CD4-positive, alpha-beta T cell (primary cell): ENCODE results near the gene IL16. TPM values are rescaled to one million over a fixed set of nuclear protein-coding genes. Genes with fewer than 3 reads are reported as not detected.
A peak's percentile ranks its signal among the peaks of the same experiment; 100 is the strongest.

Experiments used
- ATAC-seq: fragments of 200-7000 bp; cut with Tn5 transposase; one replicate; pipeline ENCODE4 v1.10.0; 2022; ENCODE audit warnings: mild to moderate bottlenecking; ENCODE audit not compliant: poor library complexity
- CTCF ChIA-PET: fragments of 350-600 bp; sonication (Branson Sonifier 250); formaldehyde crosslinking; loops from one replicate; lab custom pipeline; 2021; ENCODE audit warnings: antibody characterized with exemption, inconsistent platforms; lab: Charles Lee
- POLR2A ChIA-PET: fragments of 350-600 bp; sonication (Branson Sonifier 250); formaldehyde crosslinking; loops from one replicate; lab custom pipeline; 2021; ENCODE audit warnings: antibody characterized with exemption, inconsistent platforms; lab: Charles Lee
- DNase-seq, 14 experiments: peaks; one replicate each; pipeline ENCODE4 v3.0.0-alpha.2; 2013 to 2020; ENCODE audit warnings: mixed read lengths in 2 of 14
- H3K27ac ChIP-seq, 2 donors: one replicate each; pipeline versions ENCODE4 v1.5.1 to v1.7.0; 2013; ENCODE audit warnings: low read length in 2 of 2, low read depth in 1 of 2, mild to moderate bottlenecking in 1 of 2
- H3K27me3 ChIP-seq, 2 experiments: 1 replicate in 1 of 2; 2 replicates in 1 of 2; pipeline versions ENCODE4 v1.6.1 to v1.7.0; 2013; ENCODE audit warnings: low read length in 2 of 2, control low read depth in 1 of 2, mild to moderate bottlenecking in 1 of 2, moderate library complexity in 1 of 2; ENCODE audit not compliant: insufficient read depth in 2 of 2, control insufficient read depth in 1 of 2
- H3K36me3 ChIP-seq: one replicate; pipeline ENCODE4 v1.6.1; 2013; ENCODE audit warnings: low read length, control low read depth; ENCODE audit not compliant: insufficient read depth
- H3K4me1 ChIP-seq: one replicate; pipeline ENCODE4 v1.6.1; 2013; ENCODE audit warnings: low read length, control low read depth; ENCODE audit not compliant: insufficient read depth
- H3K4me3 ChIP-seq: one replicate; pipeline ENCODE4 v1.5.1; 2013; ENCODE audit warnings: mild to moderate bottlenecking, low read length, moderate library complexity
- H3K9me3 ChIP-seq, 2 experiments: 1 replicate in 1 of 2; 2 replicates in 1 of 2; pipeline versions ENCODE4 v1.6.1 to v1.7.0; 2013; ENCODE audit warnings: low read length in 2 of 2, mild to moderate bottlenecking in 2 of 2, control low read depth in 1 of 2, moderate library complexity in 1 of 2; ENCODE audit not compliant: control insufficient read depth in 1 of 2, insufficient read depth in 1 of 2
- H3K27ac Mint-ChIP-seq: one replicate; pipeline ENCODE4 v1.8.0; 2020; ENCODE audit warnings: mixed read lengths
- H3K27me3 Mint-ChIP-seq: one replicate; pipeline ENCODE4 v1.8.0; 2021; ENCODE audit warnings: mixed read lengths
- H3K36me3 Mint-ChIP-seq: one replicate; pipeline ENCODE4 v1.8.0; 2021; ENCODE audit warnings: low read depth, mixed read lengths
- H3K4me1 Mint-ChIP-seq: one replicate; pipeline ENCODE4 v1.8.0; 2021; ENCODE audit warnings: low read depth, mixed read lengths
- H3K4me3 Mint-ChIP-seq: one replicate; pipeline ENCODE4 v1.8.0; 2020; ENCODE audit warnings: mild to moderate bottlenecking, mixed read lengths
- H3K9me3 Mint-ChIP-seq: one replicate; pipeline ENCODE4 v1.8.0; 2020; ENCODE audit warnings: mixed read lengths
- intact Hi-C, 2 experiments: fragments of 100-400 bp; cut with DNase I in 1 of 2; cut with micrococcal nuclease in 1 of 2; formaldehyde crosslinking; loops; one replicate each; pipeline versions ENCODE4 v1.15.1 to v1.9.0; 2023 to 2025; cut with DNase I, micrococcal nuclease
- total RNA-seq, 174 experiments: library from RNA in 2 of 174; stranded (reverse) in 2 of 174; gene quantifications; one replicate each; pipeline ENCODE4 v1.2.3 and lab custom pipeline; 2021 to 2026
- TF ChIP-seq, protein P1 (sequence below): fragments of 200-600 bp; IDR thresholded peaks from one replicate; pipeline ENCODE4 v1.8.0; 2022; ENCODE audit warnings: antibody characterized with exemption, mild to moderate bottlenecking

Gene IL16
- total RNA-seq, 2 experiments from 2014 or later, result 164 to 168 TPM

DNA sequence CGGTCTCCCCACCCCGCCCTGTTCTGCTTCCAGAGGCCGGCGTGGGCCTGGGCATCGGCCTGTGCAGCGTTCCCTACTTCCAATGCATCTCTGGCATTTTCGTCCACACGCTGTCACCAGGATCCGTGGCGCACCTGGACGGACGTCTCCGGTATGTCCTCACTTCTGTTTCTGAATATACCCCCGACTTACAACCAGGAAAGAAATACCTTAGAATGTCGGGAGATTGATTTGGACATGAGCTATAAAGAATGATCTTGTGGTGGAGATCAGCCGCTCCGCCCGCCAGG is 85.9 kb downstream of the IL16 start:
- Histone ChIP-seq H3K9me3 (peaks cover 1% of the 10 kb centered on the region in 2 experiments), H3K4me3 (no peak overlapping the region), H3K4me1 (peaks cover 61% of the 10 kb centered on the region), H3K27me3 (no peaks in the 10 kb centered on the region), H3K27ac (no peak overlapping the region), H3K36me3 (no peaks in the 10 kb centered on the region)
- Mint-ChIP-seq H3K27me3 (no peaks in the 10 kb centered on the region), H3K36me3 (peaks cover 7% of the 10 kb centered on the region), H3K4me1 (peaks cover 81% of the 10 kb centered on the region), H3K4me3 (no peak overlapping the region), H3K9me3 (peaks cover 2% of the 10 kb centered on the region), H3K27ac (no peak overlapping the region)
- TF ChIP-seq, protein P1, sequence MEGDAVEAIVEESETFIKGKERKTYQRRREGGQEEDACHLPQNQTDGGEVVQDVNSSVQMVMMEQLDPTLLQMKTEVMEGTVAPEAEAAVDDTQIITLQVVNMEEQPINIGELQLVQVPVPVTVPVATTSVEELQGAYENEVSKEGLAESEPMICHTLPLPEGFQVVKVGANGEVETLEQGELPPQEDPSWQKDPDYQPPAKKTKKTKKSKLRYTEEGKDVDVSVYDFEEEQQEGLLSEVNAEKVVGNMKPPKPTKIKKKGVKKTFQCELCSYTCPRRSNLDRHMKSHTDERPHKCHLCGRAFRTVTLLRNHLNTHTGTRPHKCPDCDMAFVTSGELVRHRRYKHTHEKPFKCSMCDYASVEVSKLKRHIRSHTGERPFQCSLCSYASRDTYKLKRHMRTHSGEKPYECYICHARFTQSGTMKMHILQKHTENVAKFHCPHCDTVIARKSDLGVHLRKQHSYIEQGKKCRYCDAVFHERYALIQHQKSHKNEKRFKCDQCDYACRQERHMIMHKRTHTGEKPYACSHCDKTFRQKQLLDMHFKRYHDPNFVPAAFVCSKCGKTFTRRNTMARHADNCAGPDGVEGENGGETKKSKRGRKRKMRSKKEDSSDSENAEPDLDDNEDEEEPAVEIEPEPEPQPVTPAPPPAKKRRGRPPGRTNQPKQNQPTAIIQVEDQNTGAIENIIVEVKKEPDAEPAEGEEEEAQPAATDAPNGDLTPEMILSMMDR, result no peak
- CTCF ChIA-PET, result no interaction called here
- POLR2A ChIA-PET, result interaction anchor here (13.8 kb wide), 1 partner anchor 18 kb away, joined by 396 read pairs; no protein-coding TSS in a partner anchor
- intact Hi-C loops, result no loop called here
- ATAC-seq, result no peak
- DNase-seq, result no peak

DNA sequence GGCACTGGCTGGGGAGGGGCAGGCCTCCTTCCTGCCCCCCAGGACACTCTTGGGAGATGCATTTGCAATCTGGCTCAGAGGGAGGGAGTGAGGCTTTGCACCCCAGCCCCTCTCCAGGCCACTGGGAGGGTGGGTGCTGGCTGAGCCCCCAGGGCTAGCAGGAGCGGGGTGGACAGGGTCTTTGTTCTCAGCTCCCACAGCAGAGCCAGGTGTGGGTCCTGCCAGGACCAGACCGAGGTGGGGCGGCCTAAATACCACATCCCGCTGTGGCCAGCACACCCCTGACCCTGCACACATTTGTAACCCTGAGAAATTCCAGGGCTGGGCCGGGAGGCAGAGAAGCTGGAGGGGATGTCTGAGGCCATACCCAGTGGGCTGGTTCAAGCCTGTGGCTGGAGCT is 86.2 kb downstream of the IL16 start:
- ChIA-PET CTCF (no interaction called here), POLR2A (interaction anchor here (1.7 to 13.8 kb wide), 2 partner anchors 18 to 39 kb away, joined by 6 to 396 read pairs; no protein-coding TSS in a partner anchor)
- Mint-ChIP-seq H3K36me3 (peaks cover 7% of the 10 kb centered on the region), H3K4me1 (peaks cover 83% of the 10 kb centered on the region), H3K9me3 (peaks cover 2% of the 10 kb centered on the region), H3K27me3 (no peaks in the 10 kb centered on the region), H3K27ac (no peak overlapping the region), H3K4me3 (no peak overlapping the region)
- no peaks in the 10 kb centered on the region for H3K9me3 ChIP-seq
- DNase-seq (no peak), ATAC-seq (no peak)
- H3K4me1 ChIP-seq, result peaks cover 64% of the 10 kb centered on the region
- H3K36me3 ChIP-seq, result no peaks in the 10 kb centered on the region
- TF ChIP-seq, protein P1, result no peak
- no peaks in the 10 kb centered on the region for H3K27me3 ChIP-seq
- H3K27ac ChIP-seq, result no peak overlapping the region
- no peak overlapping the region for H3K4me3 ChIP-seq
- intact Hi-C loops, result no loop called here

DNA sequence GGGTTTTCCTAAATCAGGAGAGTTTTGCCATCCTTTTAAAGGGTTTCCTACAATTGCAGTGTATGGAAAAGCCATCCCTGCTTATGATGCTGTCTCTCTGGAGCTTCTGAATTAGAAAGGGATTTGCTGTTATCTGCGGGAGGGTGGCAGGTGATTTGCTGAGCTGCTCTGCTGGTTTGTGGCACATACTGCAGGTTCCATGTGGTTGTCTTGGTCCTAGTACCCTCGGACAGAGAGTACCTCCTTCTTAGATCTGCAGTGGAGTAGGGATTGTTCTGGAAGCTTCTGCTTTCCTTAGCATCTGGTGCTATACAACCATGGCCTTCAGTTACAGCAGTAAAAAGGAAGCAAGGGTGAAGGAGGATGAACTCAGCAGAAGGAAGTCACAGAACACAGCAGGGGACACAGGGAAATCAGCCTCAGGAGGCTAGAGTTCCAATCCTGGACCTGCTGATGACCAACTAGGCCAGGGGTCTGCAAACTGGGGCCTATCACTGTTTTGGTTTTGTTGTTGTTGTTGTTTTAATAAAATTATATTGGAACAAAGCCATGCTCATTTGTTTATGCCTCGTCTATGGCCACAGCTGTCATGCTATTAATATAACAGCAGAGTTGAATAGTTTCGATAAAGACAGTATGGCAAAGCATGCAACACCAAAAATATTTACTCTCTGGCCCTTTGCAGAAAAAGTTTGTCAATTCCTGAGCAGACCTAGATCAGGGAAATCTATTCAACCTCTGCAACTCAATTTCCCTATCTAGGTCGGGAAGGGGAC is 87.8 kb downstream of the IL16 start:
- Mint-ChIP-seq H3K4me1 (peaks cover 80% of the 10 kb centered on the region), H3K9me3 (no peaks in the 10 kb centered on the region), H3K27me3 (no peaks in the 10 kb centered on the region), H3K27ac (peak overlapping the region; percentile 92), H3K4me3 (peak overlapping the region; percentile 25), H3K36me3 (peaks cover 1% of the 10 kb centered on the region)
- intact Hi-C loops, result loop anchor here in 1 of 2 experiments (5.0 kb wide), 1 partner anchor 38 kb away; the partner anchor contains the start of gene STARD5
- Histone ChIP-seq H3K27me3 (no peaks in the 10 kb centered on the region), H3K4me3 (no peak overlapping the region), H3K9me3 (no peaks in the 10 kb centered on the region), H3K36me3 (no peaks in the 10 kb centered on the region), H3K4me1 (peaks cover 71% of the 10 kb centered on the region), H3K27ac (peak overlapping the region; percentile 80 to 84)
- no peak for DNase-seq
- ATAC-seq, result no peak
- TF ChIP-seq, protein P1, result no peak
- CTCF ChIA-PET, result interaction anchor here (1.3 to 1.5 kb wide), 2 partner anchors 9 to 19 kb away, joined by 3 to 6 read pairs; no protein-coding TSS in a partner anchor
- POLR2A ChIA-PET, result interaction anchor here (1.2 to 13.8 kb wide), 3 partner anchors 9 to 37 kb away, joined by 6 to 396 read pairs (median 6); no protein-coding TSS in a partner anchor
